H1 (cell line): Measurements from ENCODE around the gene RPL18.

Source experiments
- CEBPB ChIP-seq: IDR thresholded peaks from 2 replicates; pipeline ENCODE4 v1.6.1; 2012; ENCODE audit warnings: low read depth, low read length
- POLR2A ChIP-seq, 2 experiments: IDR thresholded peaks; 1 replicate in 1 of 2; 2 replicates in 1 of 2; pipeline ENCODE4 v1.6.1; 2011; ENCODE audit warnings: low read depth in 2 of 2, low read length in 2 of 2, mild to moderate bottlenecking in 2 of 2; ENCODE audit errors: control extremely low read depth in 1 of 2
- TF ChIP-seq, protein P1 (sequence below): fragments of 300-600 bp; sonication (generic); IDR thresholded peaks from 2 replicates; pipeline ENCODE4 v1.7.1; 2012; ENCODE audit warnings: low read length, moderate library complexity, mild to moderate bottlenecking, inconsistent platforms; ENCODE audit not compliant: insufficient replicate concordance
- TF ChIP-seq, protein P2 (sequence below): IDR thresholded peaks from 2 replicates; pipeline ENCODE4 v1.6.1; 2011; ENCODE audit warnings: low read depth, mild to moderate bottlenecking, low read length; ENCODE audit not compliant: insufficient read depth
- TF ChIP-seq, protein P3 (sequence below), 3 experiments: IDR thresholded peaks; 1 replicate in 2 of 3; 2 replicates in 1 of 3; pipeline versions ENCODE4 v1.5.1 to v1.6.1; 2011; ENCODE audit warnings: low read length in 3 of 3, mild to moderate bottlenecking in 3 of 3, inconsistent platforms in 2 of 3, low read depth in 1 of 3, moderate library complexity in 1 of 3; ENCODE audit not compliant: insufficient read depth in 1 of 3; ENCODE audit errors: control extremely low read depth in 1 of 3

DNA sequence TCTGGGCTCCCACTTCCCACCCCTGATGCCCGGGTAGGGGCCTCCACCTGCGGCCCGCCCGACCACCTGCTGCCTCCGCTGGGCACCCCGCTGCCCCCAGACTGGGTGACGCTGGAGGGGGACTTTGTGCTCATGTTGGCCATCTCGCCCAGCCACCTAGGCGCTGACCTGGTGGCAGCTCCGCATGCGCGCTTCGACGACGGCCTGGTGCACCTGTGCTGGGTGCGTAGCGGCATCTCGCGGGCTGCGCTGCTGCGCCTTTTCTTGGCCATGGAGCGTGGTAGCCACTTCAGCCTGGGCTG is 10.3 kb upstream of the RPL18 start:
- TF ChIP-seq, protein P1, sequence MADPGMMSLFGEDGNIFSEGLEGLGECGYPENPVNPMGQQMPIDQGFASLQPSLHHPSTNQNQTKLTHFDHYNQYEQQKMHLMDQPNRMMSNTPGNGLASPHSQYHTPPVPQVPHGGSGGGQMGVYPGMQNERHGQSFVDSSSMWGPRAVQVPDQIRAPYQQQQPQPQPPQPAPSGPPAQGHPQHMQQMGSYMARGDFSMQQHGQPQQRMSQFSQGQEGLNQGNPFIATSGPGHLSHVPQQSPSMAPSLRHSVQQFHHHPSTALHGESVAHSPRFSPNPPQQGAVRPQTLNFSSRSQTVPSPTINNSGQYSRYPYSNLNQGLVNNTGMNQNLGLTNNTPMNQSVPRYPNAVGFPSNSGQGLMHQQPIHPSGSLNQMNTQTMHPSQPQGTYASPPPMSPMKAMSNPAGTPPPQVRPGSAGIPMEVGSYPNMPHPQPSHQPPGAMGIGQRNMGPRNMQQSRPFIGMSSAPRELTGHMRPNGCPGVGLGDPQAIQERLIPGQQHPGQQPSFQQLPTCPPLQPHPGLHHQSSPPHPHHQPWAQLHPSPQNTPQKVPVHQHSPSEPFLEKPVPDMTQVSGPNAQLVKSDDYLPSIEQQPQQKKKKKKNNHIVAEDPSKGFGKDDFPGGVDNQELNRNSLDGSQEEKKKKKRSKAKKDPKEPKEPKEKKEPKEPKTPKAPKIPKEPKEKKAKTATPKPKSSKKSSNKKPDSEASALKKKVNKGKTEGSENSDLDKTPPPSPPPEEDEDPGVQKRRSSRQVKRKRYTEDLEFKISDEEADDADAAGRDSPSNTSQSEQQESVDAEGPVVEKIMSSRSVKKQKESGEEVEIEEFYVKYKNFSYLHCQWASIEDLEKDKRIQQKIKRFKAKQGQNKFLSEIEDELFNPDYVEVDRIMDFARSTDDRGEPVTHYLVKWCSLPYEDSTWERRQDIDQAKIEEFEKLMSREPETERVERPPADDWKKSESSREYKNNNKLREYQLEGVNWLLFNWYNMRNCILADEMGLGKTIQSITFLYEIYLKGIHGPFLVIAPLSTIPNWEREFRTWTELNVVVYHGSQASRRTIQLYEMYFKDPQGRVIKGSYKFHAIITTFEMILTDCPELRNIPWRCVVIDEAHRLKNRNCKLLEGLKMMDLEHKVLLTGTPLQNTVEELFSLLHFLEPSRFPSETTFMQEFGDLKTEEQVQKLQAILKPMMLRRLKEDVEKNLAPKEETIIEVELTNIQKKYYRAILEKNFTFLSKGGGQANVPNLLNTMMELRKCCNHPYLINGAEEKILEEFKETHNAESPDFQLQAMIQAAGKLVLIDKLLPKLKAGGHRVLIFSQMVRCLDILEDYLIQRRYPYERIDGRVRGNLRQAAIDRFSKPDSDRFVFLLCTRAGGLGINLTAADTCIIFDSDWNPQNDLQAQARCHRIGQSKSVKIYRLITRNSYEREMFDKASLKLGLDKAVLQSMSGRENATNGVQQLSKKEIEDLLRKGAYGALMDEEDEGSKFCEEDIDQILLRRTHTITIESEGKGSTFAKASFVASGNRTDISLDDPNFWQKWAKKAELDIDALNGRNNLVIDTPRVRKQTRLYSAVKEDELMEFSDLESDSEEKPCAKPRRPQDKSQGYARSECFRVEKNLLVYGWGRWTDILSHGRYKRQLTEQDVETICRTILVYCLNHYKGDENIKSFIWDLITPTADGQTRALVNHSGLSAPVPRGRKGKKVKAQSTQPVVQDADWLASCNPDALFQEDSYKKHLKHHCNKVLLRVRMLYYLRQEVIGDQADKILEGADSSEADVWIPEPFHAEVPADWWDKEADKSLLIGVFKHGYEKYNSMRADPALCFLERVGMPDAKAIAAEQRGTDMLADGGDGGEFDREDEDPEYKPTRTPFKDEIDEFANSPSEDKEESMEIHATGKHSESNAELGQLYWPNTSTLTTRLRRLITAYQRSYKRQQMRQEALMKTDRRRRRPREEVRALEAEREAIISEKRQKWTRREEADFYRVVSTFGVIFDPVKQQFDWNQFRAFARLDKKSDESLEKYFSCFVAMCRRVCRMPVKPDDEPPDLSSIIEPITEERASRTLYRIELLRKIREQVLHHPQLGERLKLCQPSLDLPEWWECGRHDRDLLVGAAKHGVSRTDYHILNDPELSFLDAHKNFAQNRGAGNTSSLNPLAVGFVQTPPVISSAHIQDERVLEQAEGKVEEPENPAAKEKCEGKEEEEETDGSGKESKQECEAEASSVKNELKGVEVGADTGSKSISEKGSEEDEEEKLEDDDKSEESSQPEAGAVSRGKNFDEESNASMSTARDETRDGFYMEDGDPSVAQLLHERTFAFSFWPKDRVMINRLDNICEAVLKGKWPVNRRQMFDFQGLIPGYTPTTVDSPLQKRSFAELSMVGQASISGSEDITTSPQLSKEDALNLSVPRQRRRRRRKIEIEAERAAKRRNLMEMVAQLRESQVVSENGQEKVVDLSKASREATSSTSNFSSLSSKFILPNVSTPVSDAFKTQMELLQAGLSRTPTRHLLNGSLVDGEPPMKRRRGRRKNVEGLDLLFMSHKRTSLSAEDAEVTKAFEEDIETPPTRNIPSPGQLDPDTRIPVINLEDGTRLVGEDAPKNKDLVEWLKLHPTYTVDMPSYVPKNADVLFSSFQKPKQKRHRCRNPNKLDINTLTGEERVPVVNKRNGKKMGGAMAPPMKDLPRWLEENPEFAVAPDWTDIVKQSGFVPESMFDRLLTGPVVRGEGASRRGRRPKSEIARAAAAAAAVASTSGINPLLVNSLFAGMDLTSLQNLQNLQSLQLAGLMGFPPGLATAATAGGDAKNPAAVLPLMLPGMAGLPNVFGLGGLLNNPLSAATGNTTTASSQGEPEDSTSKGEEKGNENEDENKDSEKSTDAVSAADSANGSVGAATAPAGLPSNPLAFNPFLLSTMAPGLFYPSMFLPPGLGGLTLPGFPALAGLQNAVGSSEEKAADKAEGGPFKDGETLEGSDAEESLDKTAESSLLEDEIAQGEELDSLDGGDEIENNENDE, result no peak
- TF ChIP-seq, protein P2, sequence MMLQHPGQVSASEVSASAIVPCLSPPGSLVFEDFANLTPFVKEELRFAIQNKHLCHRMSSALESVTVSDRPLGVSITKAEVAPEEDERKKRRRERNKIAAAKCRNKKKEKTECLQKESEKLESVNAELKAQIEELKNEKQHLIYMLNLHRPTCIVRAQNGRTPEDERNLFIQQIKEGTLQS, result no peak
- TF ChIP-seq CEBPB (no peak), POLR2A (IDR thresholded peaks at IDR 0.05; ENCODE audit: control extremely low read depth in 1 of 2, low read depth in 2 of 2, low read length in 2 of 2) (no peak)
- TF ChIP-seq, protein P3, sequence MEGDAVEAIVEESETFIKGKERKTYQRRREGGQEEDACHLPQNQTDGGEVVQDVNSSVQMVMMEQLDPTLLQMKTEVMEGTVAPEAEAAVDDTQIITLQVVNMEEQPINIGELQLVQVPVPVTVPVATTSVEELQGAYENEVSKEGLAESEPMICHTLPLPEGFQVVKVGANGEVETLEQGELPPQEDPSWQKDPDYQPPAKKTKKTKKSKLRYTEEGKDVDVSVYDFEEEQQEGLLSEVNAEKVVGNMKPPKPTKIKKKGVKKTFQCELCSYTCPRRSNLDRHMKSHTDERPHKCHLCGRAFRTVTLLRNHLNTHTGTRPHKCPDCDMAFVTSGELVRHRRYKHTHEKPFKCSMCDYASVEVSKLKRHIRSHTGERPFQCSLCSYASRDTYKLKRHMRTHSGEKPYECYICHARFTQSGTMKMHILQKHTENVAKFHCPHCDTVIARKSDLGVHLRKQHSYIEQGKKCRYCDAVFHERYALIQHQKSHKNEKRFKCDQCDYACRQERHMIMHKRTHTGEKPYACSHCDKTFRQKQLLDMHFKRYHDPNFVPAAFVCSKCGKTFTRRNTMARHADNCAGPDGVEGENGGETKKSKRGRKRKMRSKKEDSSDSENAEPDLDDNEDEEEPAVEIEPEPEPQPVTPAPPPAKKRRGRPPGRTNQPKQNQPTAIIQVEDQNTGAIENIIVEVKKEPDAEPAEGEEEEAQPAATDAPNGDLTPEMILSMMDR (IDR thresholded peaks at IDR 0.05; ENCODE audit: control extremely low read depth in 1 of 3, insufficient read depth in 1 of 3, low read depth in 1 of 3, low read length in 3 of 3), result no peak
